Esophagus squamous epithelium (tissue), 5 donors: ENCODE measurements around the gene ATF2. TPM values are rescaled to one million over a fixed set of nuclear protein-coding genes. Genes with fewer than 3 reads are reported as not detected.

ENCODE experiments used
- DNase-seq: peaks from one replicate; lab custom pipeline; 2025; lab: John Stamatoyannopoulos, UW
- H3K27ac ChIP-seq, 4 donors: fragments of 200-600 bp; sonication (generic); one replicate each; pipeline ENCODE4 v1.5.1; 2016 to 2019; ENCODE audit warnings: mild to moderate bottlenecking in 1 of 4
- H3K27me3 ChIP-seq, 4 donors: fragments of 200-600 bp; sonication (generic); 1 replicate in 3 of 4; 2 replicates in 1 of 4; pipeline versions ENCODE4 v1.5.1 to v1.6.0; 2017 to 2021; ENCODE audit warnings: antibody characterized with exemption in 1 of 4
- H3K36me3 ChIP-seq, 3 donors: fragments of 200-600 bp; sonication (generic); one replicate each; pipeline ENCODE4 v1.5.1; 2016 to 2019
- H3K4me1 ChIP-seq, 3 donors: fragments of 200-600 bp; sonication (generic); one replicate each; pipeline ENCODE4 v1.5.1; 2017 to 2019
- H3K4me3 ChIP-seq, 4 donors: fragments of 200-600 bp; sonication (generic); 1 replicate in 3 of 4; 2 replicates in 1 of 4; pipeline ENCODE4 v1.5.1; 2016 to 2019; ENCODE audit warnings: mild to moderate bottlenecking in 2 of 4, moderate library complexity in 1 of 4
- H3K9me3 ChIP-seq, 3 donors: fragments of 200-600 bp; sonication (generic); one replicate each; pipeline ENCODE4 v1.5.1; 2016 to 2019
- CTCF ChIP-seq, 6 experiments: fragments of 450-650 bp in 4 of 6; fragments of 200-600 bp in 2 of 6; sonication (generic) in 2 of 6; IDR thresholded peaks; one replicate each; pipeline ENCODE4 v1.5.1; 2016 to 2019; ENCODE audit warnings: antibody characterized with exemption in 6 of 6, mild to moderate bottlenecking in 4 of 6, moderate library complexity in 4 of 6
- POLR2A ChIP-seq, 4 donors: fragments of 450-650 bp; IDR thresholded peaks; one replicate each; pipeline ENCODE4 v1.6.1; 2017; ENCODE audit warnings: antibody characterized with exemption in 4 of 4, mild to moderate bottlenecking in 4 of 4, moderate library complexity in 3 of 4
- WGBS, 2 donors: methylation state at CpG; one replicate each; pipeline ENCODE4 v1.1.5; 2018; 5-methylcytosine and 5-hydroxymethylcytosine counted together
- intact Hi-C: fragments of 100-400 bp; cut with DNase I; formaldehyde crosslinking; loops from one replicate; pipeline ENCODE4 v1.15.0; 2022
- total RNA-seq, 4 donors: library from RNA; depleted of rRNA; stranded (reverse); fragments of >200 nt; gene quantifications; one replicate each; pipeline ENCODE4 v1.1.0, GENCODE V29; 2016
- donor health status: DM: yes; HTN: yes; CAD: no.

Gene ATF2
- total RNA-seq, 4 donors from 2014 or later: 9.9 to 40.1 (median 18.0) TPM

GRCh38 chr2:175166216-175166824 is 1.7 kb downstream of the ATF2 start:
- DNase-seq: no peak
- no peaks in the 10 kb centered on the region for H3K36me3 ChIP-seq
- peaks cover 0 to 30% (median 8%) of the 10 kb centered on the region in 3 donors for H3K4me1 ChIP-seq
- peak overlapping the region in 1 of 4 donors; percentile 94 for H3K27ac ChIP-seq
- 28 to 35% methylated on average over 9 of the region's 9 CpGs for WGBS, 2 donors
- no peaks in the 10 kb centered on the region for H3K27me3 ChIP-seq
- peak overlapping the region in 2 of 4 donors; percentile 77 to 78 for H3K4me3 ChIP-seq
- H3K9me3 ChIP-seq: no peaks in the 10 kb centered on the region
- intact Hi-C loops: no loop called here
- TF ChIP-seq POLR2A (IDR thresholded peaks at IDR 0.05) (no peak), CTCF (IDR thresholded peaks at IDR 0.05) (no peak)

DNA sequence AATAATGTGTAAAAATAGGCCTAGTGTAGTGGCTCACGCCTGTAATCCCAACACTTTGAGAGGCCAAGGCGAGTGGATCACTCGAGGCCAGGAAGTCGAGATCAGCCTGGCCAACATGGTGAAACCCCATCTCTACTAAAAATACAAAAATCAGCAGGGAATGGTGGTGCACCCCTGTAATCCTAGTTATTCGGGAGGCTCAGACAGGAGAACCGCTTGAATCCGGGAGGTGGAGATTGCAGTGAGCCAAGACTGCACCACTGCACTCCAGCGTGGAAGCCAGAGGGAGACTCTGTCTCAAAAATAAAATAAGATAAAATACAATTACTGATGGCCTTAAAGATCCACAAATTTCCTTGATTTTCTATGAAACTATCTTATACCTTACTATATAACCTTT is 3.8 kb downstream of the ATF2 start:
- DNase-seq: no peak
- no peaks in the 10 kb centered on the region for H3K36me3 ChIP-seq
- intact Hi-C loops: no loop called here
- H3K27ac ChIP-seq: no peak overlapping the region
- H3K4me3 ChIP-seq: no peak overlapping the region
- H3K4me1 ChIP-seq: peaks cover 0 to 27% (median 4%) of the 10 kb centered on the region in 3 donors
- 87 to 93% methylated on average over 8 of the region's 8 CpGs for WGBS, 2 donors
- no peak for TF ChIP-seq CTCF (IDR thresholded peaks at IDR 0.05)
- TF ChIP-seq POLR2A (IDR thresholded peaks at IDR 0.05): no peak
- no peaks in the 10 kb centered on the region for H3K27me3 ChIP-seq
- no peaks in the 10 kb centered on the region for H3K9me3 ChIP-seq

DNA sequence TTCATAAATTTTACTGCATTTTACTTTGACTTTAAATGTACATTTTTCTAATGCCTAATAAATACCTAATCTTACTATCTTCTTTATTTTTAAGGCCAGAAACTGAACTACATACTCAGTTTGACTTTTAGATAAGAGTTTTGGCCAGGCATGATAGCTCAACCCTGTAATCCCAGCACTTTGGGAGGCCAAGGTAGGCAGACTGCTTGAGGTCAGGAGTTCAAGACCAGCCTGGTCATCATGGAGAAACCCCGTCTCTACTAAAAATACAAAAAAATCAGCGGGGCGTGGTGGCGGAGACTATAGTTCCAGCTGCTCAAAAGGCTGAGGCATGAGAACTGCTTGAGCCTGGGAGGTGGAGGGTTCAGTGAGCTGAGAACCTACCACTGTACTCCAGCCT is 9.1 kb downstream of the ATF2 start:
- no peaks in the 10 kb centered on the region for H3K9me3 ChIP-seq
- WGBS, 2 donors: 92 to 95% methylated on average over 4 of the region's 4 CpGs
- DNase-seq: no peak
- no peak overlapping the region for H3K27ac ChIP-seq
- peaks cover 0 to 10% (median 0%) of the 10 kb centered on the region in 3 donors for H3K4me1 ChIP-seq
- no peak overlapping the region for H3K4me3 ChIP-seq
- no peak for TF ChIP-seq POLR2A (IDR thresholded peaks at IDR 0.05)
- no peak for TF ChIP-seq CTCF (IDR thresholded peaks at IDR 0.05)
- no peaks in the 10 kb centered on the region for H3K27me3 ChIP-seq
- H3K36me3 ChIP-seq: no peaks in the 10 kb centered on the region
- intact Hi-C loops: no loop called here

DNA sequence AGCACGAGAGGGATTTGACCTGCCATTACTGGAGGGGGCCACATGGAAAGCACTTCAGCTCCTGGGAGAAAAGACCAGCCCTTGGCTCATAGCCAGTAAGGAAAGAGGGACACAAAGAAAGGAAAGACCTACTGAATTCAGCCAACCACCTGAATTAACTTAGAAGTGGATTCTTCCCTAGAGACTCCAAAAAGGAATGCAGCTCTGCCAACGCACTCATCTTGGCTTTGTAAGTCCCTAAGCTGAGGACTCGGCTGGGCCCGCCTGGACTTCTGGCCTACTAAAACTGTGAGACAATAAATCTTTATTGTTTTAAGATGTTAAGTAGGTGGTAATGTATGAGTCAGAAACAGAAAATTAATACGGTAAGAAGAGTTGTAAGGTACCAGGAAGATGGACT is 11.5 kb downstream of the ATF2 start:
- DNase-seq: no peak
- H3K27ac ChIP-seq: no peak overlapping the region

More for the DNA sequence above, 11.5 kb downstream of the ATF2 start:
- Histone ChIP-seq H3K4me1 (peaks cover 0 to 26% (median 0%) of the 10 kb centered on the region in 3 donors), H3K4me3 (no peak overlapping the region), H3K36me3 (no peaks in the 10 kb centered on the region), H3K27me3 (no peaks in the 10 kb centered on the region), H3K9me3 (no peaks in the 10 kb centered on the region)
- TF ChIP-seq CTCF (IDR thresholded peaks at IDR 0.05) (no peak), POLR2A (IDR thresholded peaks at IDR 0.05) (no peak)
- intact Hi-C loops: no loop called here
- 40 to 70% methylated on average over 5 of the region's 5 CpGs for WGBS, 2 donors
